ENCODE measurements around the gene DDA1. TPM values are rescaled to one million over a fixed set of nuclear protein-coding genes. Genes with fewer than 3 reads are reported as not detected.

The DDA1 gene
- total and polyA plus RNA-seq, 10 donors = 10.5 to 42.2 (median 23.5) TPM

GRCh38 chr19:17303940-17304267 lies 5.5 kb upstream of the DDA1 start:
- intact Hi-C loops (cut with DNase I; ENCODE audit: low total_unique reads) = no loop called here
- H3K4me1 ChIP-seq = peaks cover 31 to 79% (median 53%) of the 10 kb centered on the region in 6 donors
- H3K27me3 ChIP-seq (replicated peaks in 1 of 7) = no peaks in the 10 kb centered on the region
- peaks cover 0 to 25% (median 7%) of the 10 kb centered on the region in 6 donors for H3K36me3 ChIP-seq
- peak overlapping the region in 2 of 8 donors; percentile 65 to 80 for H3K4me3 ChIP-seq
- peak; percentile 74 for DNase-seq
- no peaks in the 10 kb centered on the region for H3K9me3 ChIP-seq
- 74 to 88% (median 80%) methylated on average over 12 of the region's 12 CpGs for WGBS, 5 donors
- TF ChIP-seq POLR2A (IDR thresholded peaks at IDR 0.05) (no peak), POLR2AphosphoS5 (IDR thresholded peaks at IDR 0.05) (no peak), CTCF (IDR thresholded peaks at IDR 0.05 in 8 of 11, conservative IDR thresholded peaks at IDR 0.05 in 3 of 11) (no peak)
- peak overlapping the region in 4 of 8 donors; percentile 82 to 97 (median 94) for H3K27ac ChIP-seq

- H3K36me3 ChIP-seq = peaks cover 0 to 19% (median 7%) of the 10 kb centered on the region in 6 donors
- H3K27ac ChIP-seq = peak overlapping the region; percentile 22 to 97 (median 92)
- peak overlapping the region in 5 of 8 donors; percentile 68 to 88 (median 77) for H3K4me3 ChIP-seq
- H3K27me3 ChIP-seq (replicated peaks in 1 of 7) = no peaks in the 10 kb centered on the region
- H3K4me1 ChIP-seq = peaks cover 31 to 82% (median 56%) of the 10 kb centered on the region in 6 donors
- intact Hi-C loops (cut with DNase I; ENCODE audit: low total_unique reads) = no loop called here
- no peaks in the 10 kb centered on the region for H3K9me3 ChIP-seq
- TF ChIP-seq POLR2AphosphoS5 (IDR thresholded peaks at IDR 0.05) (no peak), CTCF (IDR thresholded peaks at IDR 0.05 in 8 of 11, conservative IDR thresholded peaks at IDR 0.05 in 3 of 11) (no peak), POLR2A (IDR thresholded peaks at IDR 0.05) (no peak)
- DNase-seq = no peak
- WGBS, 5 donors = 74 to 83% (median 79%) methylated on average over 11 to 12 of the region's 12 CpGs
Measured at GRCh38 chr19:17304386-17305215, 4.8 kb upstream of the DDA1 start.

- Histone ChIP-seq H3K36me3 (peaks cover 0 to 14% (median 7%) of the 10 kb centered on the region in 6 donors), H3K27me3 (replicated peaks in 1 of 7) (no peaks in the 10 kb centered on the region), H3K27ac (peak overlapping the region; percentile 22 to 97 (median 92)), H3K4me1 (peaks cover 34 to 87% (median 62%) of the 10 kb centered on the region in 6 donors), H3K4me3 (peak overlapping the region; percentile 48 to 88 (median 74)), H3K9me3 (no peaks in the 10 kb centered on the region)
- intact Hi-C loops (cut with DNase I; ENCODE audit: low total_unique reads) = no loop called here
- 0 to 3% (median 1%) methylated on average over 5 to 7 of the region's 7 CpGs for WGBS, 5 donors
- TF ChIP-seq POLR2A (IDR thresholded peaks at IDR 0.05) = no peak
- no peak for TF ChIP-seq CTCF (IDR thresholded peaks at IDR 0.05 in 8 of 11, conservative IDR thresholded peaks at IDR 0.05 in 3 of 11)
- TF ChIP-seq POLR2AphosphoS5 (IDR thresholded peaks at IDR 0.05) = no peak
- no peak for DNase-seq
Measured at GRCh38 chr19:17305216-17305516, 4.2 kb upstream of the DDA1 start.

- H3K4me1 ChIP-seq = peaks cover 39 to 87% (median 67%) of the 10 kb centered on the region in 6 donors
- H3K36me3 ChIP-seq = peaks cover 0 to 8% (median 6%) of the 10 kb centered on the region in 6 donors
- 0 to 1% (median 0%) methylated on average over 35 to 55 of the region's 55 CpGs for WGBS, 5 donors
- no peaks in the 10 kb centered on the region for H3K27me3 ChIP-seq (replicated peaks in 1 of 7)
- TF ChIP-seq POLR2AphosphoS5 (IDR thresholded peaks at IDR 0.05) (peak; percentile 99), CTCF (IDR thresholded peaks at IDR 0.05 in 8 of 11, conservative IDR thresholded peaks at IDR 0.05 in 3 of 11) (peak; percentile 85 to 97 (median 91)), POLR2A (IDR thresholded peaks at IDR 0.05) (peak in 1 of 3 donors; percentile 88)
- peak within 1 kb of the TSS; percentile 66 to 97 (median 92) for H3K27ac ChIP-seq
- peak; percentile 100 for DNase-seq
- intact Hi-C loops (cut with DNase I; ENCODE audit: low total_unique reads) = no loop called here
- peak within 1 kb of the TSS; percentile 48 to 88 (median 74) for H3K4me3 ChIP-seq
- H3K9me3 ChIP-seq = no peaks in the 10 kb centered on the region
Measured at GRCh38 chr19:17305517-17306284, 3.7 kb upstream of the DDA1 start, which contains the start of gene MRPL34. Gene MRPL34, plus strand, starts transcription at chr19:17305872. Its CDS starts 21 bp downstream, at chr19:17305893.
